ENCODE data around the gene RBM19.
"Not testable (repeated sequence)": the region's sequence is repeated elsewhere in the genome, so short reads cannot be mapped to it uniquely, and the experiment has no call there.

The RBM19 gene

GRCh38 chr12:113826805-113827538, 139.2 kb downstream of the RBM19 start:
- no peak for DNase-seq

GRCh38 chr12:113825705-113826104, 140.4 kb downstream of the RBM19 start:
- no peak for DNase-seq

GRCh38 chr12:113823816-113824215, 142.3 kb downstream of the RBM19 start:
- no peak for DNase-seq

- no peak for DNase-seq
Measured at GRCh38 chr12:113823016-113823415, 143.1 kb downstream of the RBM19 start.

GRCh38 chr12:113820842-113821241, 145.3 kb downstream of the RBM19 start:
- DNase-seq, result no peak

- no peak for DNase-seq
Measured at GRCh38 chr12:113820309-113820708, 145.8 kb downstream of the RBM19 start.

- no peak for DNase-seq
Measured at GRCh38 chr12:113819495-113819894, 146.6 kb downstream of the RBM19 start.

- peak; percentile 10 for DNase-seq
Measured at GRCh38 chr12:113818833-113819232, 147.3 kb downstream of the RBM19 start.

GRCh38 chr12:113818283-113818682, 147.8 kb downstream of the RBM19 start:
- peak; percentile 10 for DNase-seq

- DNase-seq, result no peak
Measured at GRCh38 chr12:113816866-113817265, 149.3 kb downstream of the RBM19 start.

GRCh38 chr12:113815031-113815430, 151.1 kb downstream of the RBM19 start:
- no peak for DNase-seq

GRCh38 chr12:113813229-113813541, 152.9 kb downstream of the RBM19 start:
- no peak for DNase-seq

- no peak for DNase-seq
Measured at GRCh38 chr12:113812411-113813228, 153.5 kb downstream of the RBM19 start.

GRCh38 chr12:113809462-113810220, 156.5 kb downstream of the RBM19 start:
- DNase-seq, result not testable (repeated sequence)

- DNase-seq, result no peak
Measured at GRCh38 chr12:113808095-113808951, 157.8 kb downstream of the RBM19 start.

- no peak for DNase-seq
Measured at GRCh38 chr12:113805673-113806072, 160.5 kb downstream of the RBM19 start.

- no peak for DNase-seq
Measured at GRCh38 chr12:113804961-113805600, 161.0 kb downstream of the RBM19 start.

GRCh38 chr12:113803759-113804140, 162.4 kb downstream of the RBM19 start:
- no peak for DNase-seq

GRCh38 chr12:113802966-113803758, 163.0 kb downstream of the RBM19 start:
- no peak for DNase-seq

GRCh38 chr12:113802000-113802749, 163.9 kb downstream of the RBM19 start:
- DNase-seq, result no peak

- DNase-seq, result no peak
Measured at GRCh38 chr12:113800201-113800600, 165.9 kb downstream of the RBM19 start.

Measured in hematopoietic multipotent progenitor cell treated with erythropoietin and hydrocortisone succinate and interleukin-3 and kit ligand, for 8 days (in vitro differentiated cells).